GM12874 (cell line): ENCODE results near the gene ATP7A.

Experiments
- TF ChIP-seq, protein P1 (sequence below): IDR thresholded peaks from 2 replicates; pipeline ENCODE4 v1.5.1; 2011; ENCODE audit warnings: low read depth, mild to moderate bottlenecking, control low read depth, low read length, moderate library complexity; ENCODE audit not compliant: insufficient read depth

ATP7A gene

DNA sequence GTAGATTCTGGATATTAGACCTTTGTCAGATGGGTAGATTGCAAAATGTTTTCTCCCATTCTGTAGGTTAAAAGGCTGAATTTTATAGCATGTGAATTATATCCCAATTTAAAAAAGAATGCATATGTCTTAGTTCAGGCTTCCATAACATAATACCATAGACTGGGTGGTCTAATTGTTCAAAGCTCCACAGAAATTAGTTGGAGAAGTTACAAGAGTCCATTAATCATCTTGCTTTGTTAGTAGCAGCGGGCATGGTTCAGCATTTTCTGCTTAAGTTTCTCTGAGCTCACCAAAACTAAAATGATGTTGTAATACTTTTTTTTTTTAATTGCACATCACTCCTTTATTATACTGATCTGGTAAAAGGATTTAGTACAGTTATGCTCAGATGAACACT lies 57.1 kb downstream of the ATP7A start:
- TF ChIP-seq, protein P1, sequence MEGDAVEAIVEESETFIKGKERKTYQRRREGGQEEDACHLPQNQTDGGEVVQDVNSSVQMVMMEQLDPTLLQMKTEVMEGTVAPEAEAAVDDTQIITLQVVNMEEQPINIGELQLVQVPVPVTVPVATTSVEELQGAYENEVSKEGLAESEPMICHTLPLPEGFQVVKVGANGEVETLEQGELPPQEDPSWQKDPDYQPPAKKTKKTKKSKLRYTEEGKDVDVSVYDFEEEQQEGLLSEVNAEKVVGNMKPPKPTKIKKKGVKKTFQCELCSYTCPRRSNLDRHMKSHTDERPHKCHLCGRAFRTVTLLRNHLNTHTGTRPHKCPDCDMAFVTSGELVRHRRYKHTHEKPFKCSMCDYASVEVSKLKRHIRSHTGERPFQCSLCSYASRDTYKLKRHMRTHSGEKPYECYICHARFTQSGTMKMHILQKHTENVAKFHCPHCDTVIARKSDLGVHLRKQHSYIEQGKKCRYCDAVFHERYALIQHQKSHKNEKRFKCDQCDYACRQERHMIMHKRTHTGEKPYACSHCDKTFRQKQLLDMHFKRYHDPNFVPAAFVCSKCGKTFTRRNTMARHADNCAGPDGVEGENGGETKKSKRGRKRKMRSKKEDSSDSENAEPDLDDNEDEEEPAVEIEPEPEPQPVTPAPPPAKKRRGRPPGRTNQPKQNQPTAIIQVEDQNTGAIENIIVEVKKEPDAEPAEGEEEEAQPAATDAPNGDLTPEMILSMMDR, result no peak

DNA sequence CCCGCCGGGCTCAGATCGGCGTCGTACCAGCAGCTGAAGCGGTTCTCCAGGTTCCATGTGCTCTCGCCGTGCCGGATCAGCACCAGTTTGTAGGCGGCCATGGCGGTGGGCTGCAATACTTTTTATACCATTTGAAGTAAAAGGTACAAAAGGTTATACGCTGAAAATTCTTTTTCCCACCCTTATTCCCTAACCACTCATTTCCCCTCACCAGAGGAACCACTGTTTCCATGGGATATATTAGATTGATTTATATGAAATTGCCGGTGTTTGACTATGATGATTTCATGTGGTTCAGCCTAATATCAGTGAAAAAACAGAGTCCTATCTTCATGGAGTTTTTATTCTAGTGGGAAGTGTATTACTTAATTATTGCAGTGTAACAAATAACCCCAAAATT lies 59.0 kb downstream of the ATP7A start, which contains the start of gene PGAM4:
Gene PGAM4, minus strand, starts transcription at position 101 of the 400 bp plus-strand sequence. Its CDS starts 0 bp downstream, at position 101.
- TF ChIP-seq, protein P1, result no peak

DNA sequence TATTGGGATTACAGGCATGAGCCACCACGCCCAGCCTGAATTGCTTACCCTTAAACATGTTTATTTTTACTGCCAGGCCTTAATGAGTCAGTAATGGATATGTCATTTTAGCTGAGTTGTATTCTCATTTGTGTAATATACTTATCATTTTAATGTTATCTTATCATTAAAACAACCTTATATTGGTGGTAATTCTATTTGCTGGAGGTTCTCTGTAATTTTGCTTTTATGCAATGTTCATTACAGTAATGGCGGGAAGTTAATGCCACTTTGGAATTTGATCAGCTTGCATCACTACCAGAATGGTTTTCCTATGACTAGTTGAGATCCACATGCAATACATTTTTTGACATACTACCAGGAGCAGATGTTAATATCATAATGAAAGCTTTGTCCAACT lies 65.3 kb downstream of the ATP7A start:
- TF ChIP-seq, protein P1, result no peak

DNA sequence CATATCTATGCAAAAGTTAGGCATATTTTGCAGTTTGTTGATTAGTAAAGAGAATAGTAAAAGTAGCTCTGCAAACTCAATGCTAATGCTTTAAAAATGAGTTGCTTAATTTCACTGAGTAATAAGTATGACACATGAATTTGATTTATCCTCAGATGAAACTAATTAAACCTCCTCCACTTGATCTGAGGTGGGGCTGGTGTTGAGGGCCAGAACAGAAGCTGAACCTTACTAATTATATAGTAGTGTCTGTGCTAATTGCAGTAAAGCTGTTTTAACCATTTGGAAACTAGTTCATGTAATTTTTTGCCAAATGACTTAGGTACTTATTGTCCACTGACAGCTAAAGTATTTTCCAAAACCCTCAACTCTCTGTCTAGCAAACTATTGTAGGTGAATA lies 66.6 kb downstream of the ATP7A start:
- TF ChIP-seq, protein P1, result no peak

DNA sequence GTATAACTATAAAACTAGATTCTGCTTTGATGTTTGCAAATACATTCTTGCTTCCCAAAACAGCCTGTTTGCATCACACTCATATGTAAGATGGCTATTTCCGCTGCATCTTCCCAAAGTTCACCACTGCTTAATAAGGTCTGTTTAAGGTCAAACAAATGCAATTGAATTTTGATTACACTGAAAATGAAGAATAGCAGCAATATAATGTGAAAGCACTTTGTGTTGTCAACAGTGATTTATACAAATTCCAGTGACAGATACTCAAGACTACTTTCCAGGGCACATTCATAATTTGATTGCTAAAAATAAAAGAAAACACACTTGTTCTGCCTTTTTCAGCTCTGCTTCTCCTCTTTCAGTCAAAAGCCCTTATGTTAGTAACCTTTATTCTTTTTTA lies 67.0 kb downstream of the ATP7A start:
- TF ChIP-seq, protein P1, result no peak

DNA sequence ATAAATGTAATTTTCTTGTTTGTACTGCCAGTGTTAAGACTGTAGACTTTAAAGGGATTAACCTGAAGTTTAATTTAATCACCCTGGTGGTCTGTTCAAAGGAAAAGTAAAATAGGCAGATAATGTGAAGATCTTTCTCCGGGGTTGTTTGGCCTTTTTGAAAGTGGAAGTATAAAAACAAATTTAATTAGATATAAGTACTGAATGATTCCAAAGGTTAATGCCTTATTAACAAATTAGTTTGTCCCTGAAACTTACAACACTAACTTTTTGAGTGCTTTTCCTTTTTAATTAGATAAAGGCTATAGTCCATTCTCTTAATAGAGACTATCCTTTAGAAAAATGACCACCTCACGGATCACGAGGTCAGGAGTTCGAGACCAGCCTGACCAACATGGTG lies 69.4 kb downstream of the ATP7A start:
- TF ChIP-seq, protein P1, result no peak

DNA sequence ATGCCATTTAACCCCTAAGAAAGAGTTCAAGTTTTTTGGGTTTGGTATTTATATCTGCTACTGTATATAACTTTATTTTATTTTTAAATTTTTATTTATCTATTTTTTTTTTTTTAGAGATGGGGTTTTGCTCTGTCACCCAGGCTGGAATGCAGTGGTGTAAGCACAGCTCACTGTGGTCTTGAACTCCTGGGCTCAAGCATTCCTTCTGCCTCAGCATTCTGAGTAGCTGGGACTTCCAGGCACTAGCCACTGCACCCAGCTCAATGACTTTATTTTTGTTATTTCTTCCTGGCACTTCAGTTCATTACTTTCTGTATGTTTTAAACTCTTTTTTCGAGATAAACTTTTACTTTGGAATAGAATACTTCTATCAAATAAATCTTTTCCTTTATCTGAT lies 101.4 kb downstream of the ATP7A start:
- TF ChIP-seq, protein P1, result no peak
